ENCODE results near the gene ZDHHC7.

- no peak for TF ChIP-seq POLR2A (IDR thresholded peaks at IDR 0.05; ENCODE audit: low read depth)
- peak in 1 of 3 experiments; percentile 27 for TF ChIP-seq CTCF (IDR thresholded peaks at IDR 0.05)
- TF ChIP-seq POLR2AphosphoS5 (IDR thresholded peaks at IDR 0.05): no peak
Measured at GRCh38 chr16:85027958-85028684, 16.8 kb upstream of the ZDHHC7 start.
